OCI-LY3 (cell line): ENCODE data around the gene ARHGAP10.

Source experiments
- H2AFZ ChIP-seq: fragments of 200-600, 300-600 bp; shearing (Covaris generic); 2 replicates; pipeline ENCODE4 v1.6.0; 2014; ENCODE audit warnings: antibody characterized with exemption, low read depth, low read length
- H3K27ac ChIP-seq: fragments of 200-600, 300-600 bp; sonication (generic); 2 replicates; pipeline ENCODE4 v1.5.1; 2014; ENCODE audit warnings: mild to moderate bottlenecking, low read length, moderate library complexity, mixed read lengths
- H3K27me3 ChIP-seq: fragments of 200-600, 300-600 bp; sonication (generic); 2 replicates; pipeline ENCODE4 v1.6.1; 2014; ENCODE audit warnings: low read depth, low read length, mixed read lengths
- H3K36me3 ChIP-seq: fragments of 200-600, 300-600 bp; sonication (generic); replicated peaks from 2 replicates; pipeline ENCODE3; 2014; ENCODE audit warnings: low read depth, low read length, mixed read lengths
- H3K4me1 ChIP-seq: fragments of 300-600, 200-600 bp; sonication (generic); 2 replicates; pipeline ENCODE4 v1.6.1; 2014; ENCODE audit warnings: low read length, mixed read lengths
- H3K4me2 ChIP-seq: fragments of 200-600, 300-600 bp; sonication (generic); 2 replicates; pipeline ENCODE4 v1.6.1; 2014; ENCODE audit warnings: low read length, mixed read lengths
- H3K4me3 ChIP-seq: fragments of 300-600, 200-600 bp; sonication (generic); 2 replicates; pipeline ENCODE4 v1.5.1; 2014; ENCODE audit warnings: antibody characterized with exemption, mild to moderate bottlenecking, low read length, moderate library complexity
- H3K79me2 ChIP-seq: fragments of 300-600, 200-600 bp; shearing (Covaris generic); 2 replicates; pipeline ENCODE4 v1.6.1; 2014; ENCODE audit warnings: mild to moderate bottlenecking, low read length, mixed read lengths
- H3K9ac ChIP-seq: fragments of 300-600, 200-600 bp; shearing (Covaris generic); 2 replicates; pipeline ENCODE4 v1.6.0; 2014; ENCODE audit warnings: mild to moderate bottlenecking, low read length, moderate library complexity
- H3K9me3 ChIP-seq: fragments of 200-600, 300-600 bp; shearing (Covaris generic); 2 replicates; pipeline ENCODE4 v1.6.1; 2014; ENCODE audit warnings: low read length, mixed read lengths; ENCODE audit not compliant: insufficient read depth
- H4K20me1 ChIP-seq: fragments of 200-600, 300-600 bp; sonication (generic); 2 replicates; pipeline ENCODE4 v1.6.1; 2016; ENCODE audit warnings: low read length, mixed read lengths; ENCODE audit not compliant: insufficient read depth
- CTCF ChIP-seq: fragments of 200-600, 300-600 bp; sonication (generic); IDR thresholded peaks from 2 replicates; pipeline ENCODE4 v1.5.1; 2014; ENCODE audit warnings: antibody characterized with exemption, low read length, low read depth
- EZH2phosphoT487 ChIP-seq: fragments of 200-600 bp; shearing (Covaris generic); IDR thresholded peaks from 2 replicates; pipeline ENCODE4 v1.6.1; 2018; ENCODE audit warnings: antibody characterized with exemption, mixed run types, low read depth

ARHGAP10 gene

GRCh38 chr4:148056879-148057278 is 325.0 kb downstream of the ARHGAP10 start:
- H3K9ac ChIP-seq = no peak overlapping the region
- no peaks in the 10 kb centered on the region for H3K27me3 ChIP-seq
- no peak overlapping the region for H2AFZ ChIP-seq
- H3K36me3 ChIP-seq = no peaks in the 10 kb centered on the region
- peak overlapping the region; percentile 50 for H3K4me3 ChIP-seq
- no peaks in the 10 kb centered on the region for H3K79me2 ChIP-seq
- peak overlapping the region; percentile 72 for H3K4me2 ChIP-seq
- H3K9me3 ChIP-seq = no peaks in the 10 kb centered on the region
- peaks cover 80% of the 10 kb centered on the region for H3K4me1 ChIP-seq
- H4K20me1 ChIP-seq = peaks cover 11% of the 10 kb centered on the region; the same call in 1 of the 2 replicates
- H3K27ac ChIP-seq = peak overlapping the region; percentile 18
- TF ChIP-seq CTCF = peak; percentile 99
- no peak for TF ChIP-seq EZH2phosphoT487

DNA sequence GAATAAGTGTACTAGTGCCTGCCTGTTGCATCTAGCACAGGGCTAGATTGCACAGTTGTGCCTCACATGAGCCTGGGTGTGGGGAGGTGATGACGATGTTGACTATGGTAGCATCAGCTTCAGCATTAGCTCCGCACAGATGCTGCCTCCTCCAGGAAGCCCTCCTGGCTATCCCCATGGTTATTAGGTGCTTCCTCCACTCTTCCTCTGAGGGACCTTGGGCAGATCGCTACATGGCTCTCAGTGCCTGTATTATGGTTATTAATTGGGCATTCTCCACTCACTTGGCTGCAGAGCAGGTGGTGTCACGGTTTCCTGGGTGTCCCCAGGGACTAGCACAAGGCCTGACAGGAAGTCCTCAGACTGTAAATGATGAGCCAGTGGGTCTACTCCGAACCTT is 325.6 kb downstream of the ARHGAP10 start:
- Histone ChIP-seq H3K36me3 (no peaks in the 10 kb centered on the region), H3K9me3 (no peaks in the 10 kb centered on the region), H4K20me1 (peaks cover 11% of the 10 kb centered on the region; the same call in 1 of the 2 replicates), H2AFZ (no peak overlapping the region), H3K79me2 (no peaks in the 10 kb centered on the region), H3K4me1 (peaks cover 78% of the 10 kb centered on the region), H3K27me3 (no peaks in the 10 kb centered on the region), H3K27ac (peak overlapping the region; percentile 18), H3K4me2 (peak overlapping the region; percentile 72), H3K9ac (no peak overlapping the region), H3K4me3 (peak overlapping the region; percentile 50)
- TF ChIP-seq CTCF = no peak
- TF ChIP-seq EZH2phosphoT487 = no peak

- Histone ChIP-seq H4K20me1 (peaks cover 11% of the 10 kb centered on the region; the same call in 1 of the 2 replicates), H3K4me2 (peak overlapping the region; percentile 72), H3K27me3 (no peaks in the 10 kb centered on the region), H3K4me1 (peaks cover 76% of the 10 kb centered on the region), H3K9ac (no peak overlapping the region), H2AFZ (no peak overlapping the region), H3K4me3 (peak overlapping the region; percentile 50), H3K36me3 (no peaks in the 10 kb centered on the region), H3K79me2 (no peaks in the 10 kb centered on the region), H3K9me3 (no peaks in the 10 kb centered on the region), H3K27ac (peak overlapping the region; percentile 1; the same call in 1 of the 2 replicates)
- TF ChIP-seq CTCF = no peak
- TF ChIP-seq EZH2phosphoT487 = no peak
Measured at GRCh38 chr4:148057984-148058859, 326.3 kb downstream of the ARHGAP10 start.

GRCh38 chr4:148059617-148060180 is 327.8 kb downstream of the ARHGAP10 start:
- H4K20me1 ChIP-seq = peaks cover 11% of the 10 kb centered on the region; the same call in 1 of the 2 replicates
- H3K9me3 ChIP-seq = no peaks in the 10 kb centered on the region
- H3K4me3 ChIP-seq = peak overlapping the region; percentile 50
- H3K9ac ChIP-seq = peak overlapping the region; percentile 2; the same call in 1 of the 2 replicates
- no peak overlapping the region; the same call in 1 of the 2 replicates for H3K27ac ChIP-seq
- H3K27me3 ChIP-seq = no peaks in the 10 kb centered on the region
- peak overlapping the region; percentile 72 for H3K4me2 ChIP-seq
- H3K36me3 ChIP-seq = no peaks in the 10 kb centered on the region
- TF ChIP-seq CTCF (no peak), EZH2phosphoT487 (no peak)
- no peaks in the 10 kb centered on the region for H3K79me2 ChIP-seq
- no peak overlapping the region for H2AFZ ChIP-seq
- peaks cover 61% of the 10 kb centered on the region for H3K4me1 ChIP-seq
